Neutrophil (primary cell): Measurements from ENCODE around the gene ACP2.

Experiments
- H3K27ac ChIP-seq: fragments of 200-600 bp; sonication (generic); 2 replicates; pipeline ENCODE4 v1.5.1; 2016; ENCODE audit warnings: mild to moderate bottlenecking, moderate library complexity
- H3K27me3 ChIP-seq: fragments of 200-600 bp; sonication (generic); 2 replicates; pipeline ENCODE4 v1.6.0; 2016; ENCODE audit warnings: mild to moderate bottlenecking
- H3K36me3 ChIP-seq: fragments of 200-600 bp; sonication (generic); 2 replicates; pipeline ENCODE4 v1.5.1; 2017
- H3K4me1 ChIP-seq, 2 experiments: fragments of 200-600 bp in 1 of 2; sonication (generic) in 1 of 2; 1 replicate in 1 of 2; 2 replicates in 1 of 2; pipeline versions ENCODE4 v1.5.1 to v1.6.1; 2013 to 2016; ENCODE audit warnings: low read depth in 1 of 2, low read length in 1 of 2, mild to moderate bottlenecking in 1 of 2, moderate library complexity in 1 of 2; ENCODE audit not compliant: control insufficient read depth in 1 of 2, insufficient read depth in 1 of 2
- H3K4me3 ChIP-seq, 2 experiments: fragments of 200-600 bp in 1 of 2; sonication (generic) in 1 of 2; 1 replicate in 1 of 2; 2 replicates in 1 of 2; pipeline ENCODE4 v1.5.1; 2013 to 2016; ENCODE audit warnings: low read depth in 1 of 2, low read length in 1 of 2, mild to moderate bottlenecking in 1 of 2, moderate library complexity in 1 of 2
- H3K9me3 ChIP-seq: fragments of 200-600 bp; sonication (generic); 2 replicates; pipeline ENCODE4 v1.5.1; 2016
- CTCF ChIP-seq: fragments of 200-600 bp; sonication (generic); IDR thresholded peaks from 2 replicates; pipeline ENCODE4 v1.5.1; 2016; ENCODE audit warnings: antibody characterized with exemption

ACP2 gene

DNA sequence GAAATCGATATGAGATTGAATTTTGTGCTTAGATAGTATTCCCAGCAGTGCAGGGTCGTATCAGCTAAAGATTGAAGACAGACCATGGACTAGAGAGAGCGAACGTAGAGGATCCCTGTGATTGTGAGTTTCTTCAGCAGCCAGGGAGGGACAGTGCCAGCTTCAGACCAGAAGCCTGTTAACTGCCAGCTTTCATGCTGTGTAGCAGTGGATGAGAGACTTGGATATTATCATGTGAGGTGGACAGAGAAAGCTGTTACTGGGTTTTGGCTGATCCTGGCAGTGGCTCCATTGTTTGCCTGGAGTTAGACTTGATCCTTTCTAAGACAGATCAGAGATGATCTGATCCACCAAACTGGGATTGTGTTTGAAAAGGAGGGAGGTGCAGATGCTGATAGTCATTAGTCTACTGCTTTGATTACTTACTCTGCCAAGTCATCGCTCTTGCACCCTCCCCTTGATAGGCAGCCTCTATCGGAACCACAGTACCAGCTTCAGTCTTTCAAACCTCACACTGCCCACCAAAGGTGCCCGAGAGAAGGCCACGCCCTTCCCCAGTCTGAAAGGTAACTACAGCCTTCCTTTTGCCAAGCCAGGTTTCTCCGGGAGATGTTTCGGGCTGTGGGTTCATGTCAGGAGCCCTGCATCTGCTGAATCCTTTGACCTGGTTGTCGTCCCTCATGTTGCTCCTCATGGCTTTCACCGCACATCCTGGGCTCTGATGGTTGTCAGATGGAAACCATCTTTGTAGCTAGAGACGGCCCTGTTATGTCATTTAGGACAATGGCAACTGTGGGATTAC lies 37.6 kb upstream of the ACP2 start:
- no peaks in the 10 kb centered on the region for H3K9me3 ChIP-seq
- no peak for TF ChIP-seq CTCF
- no peak overlapping the region for H3K27ac ChIP-seq
- H3K36me3 ChIP-seq, result peaks cover 99% of the 10 kb centered on the region
- no peak overlapping the region for H3K4me3 ChIP-seq
- no peaks in the 10 kb centered on the region for H3K4me1 ChIP-seq
- H3K27me3 ChIP-seq, result no peaks in the 10 kb centered on the region

- TF ChIP-seq CTCF, result no peak
- no peaks in the 10 kb centered on the region for H3K4me1 ChIP-seq
- H3K9me3 ChIP-seq, result no peaks in the 10 kb centered on the region
- H3K4me3 ChIP-seq, result no peak overlapping the region
- H3K27me3 ChIP-seq, result no peaks in the 10 kb centered on the region
- H3K27ac ChIP-seq, result no peak overlapping the region
- peaks cover 98% of the 10 kb centered on the region for H3K36me3 ChIP-seq
Observed at GRCh38 chr11:47284151-47284550, 35.5 kb upstream of the ACP2 start.

DNA sequence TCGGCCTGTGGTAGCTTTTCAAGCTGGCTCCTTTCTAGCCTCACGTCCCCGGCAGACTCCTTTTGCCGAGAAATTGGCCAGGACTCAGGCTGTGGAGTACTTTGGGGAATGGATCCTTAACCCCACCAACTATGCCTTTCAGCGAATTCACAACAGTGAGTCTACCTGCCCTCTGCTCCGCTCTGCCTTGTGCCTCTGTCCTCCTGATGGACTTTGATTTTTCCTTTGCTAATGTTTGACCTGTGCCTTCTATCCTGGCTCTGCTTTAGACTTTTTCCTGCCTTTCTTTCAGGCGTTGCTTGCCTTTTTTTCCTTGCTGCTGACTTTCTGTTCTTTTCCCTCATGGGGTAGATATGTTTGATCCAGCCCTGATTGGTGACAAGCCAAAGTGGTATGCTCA lies 33.8 kb upstream of the ACP2 start:
- H3K36me3 ChIP-seq, result peaks cover 99% of the 10 kb centered on the region
- no peak for TF ChIP-seq CTCF
- no peaks in the 10 kb centered on the region for H3K9me3 ChIP-seq
- H3K4me1 ChIP-seq, result no peaks in the 10 kb centered on the region
- no peaks in the 10 kb centered on the region for H3K27me3 ChIP-seq
- H3K4me3 ChIP-seq, result no peak overlapping the region
- H3K27ac ChIP-seq, result no peak overlapping the region

DNA sequence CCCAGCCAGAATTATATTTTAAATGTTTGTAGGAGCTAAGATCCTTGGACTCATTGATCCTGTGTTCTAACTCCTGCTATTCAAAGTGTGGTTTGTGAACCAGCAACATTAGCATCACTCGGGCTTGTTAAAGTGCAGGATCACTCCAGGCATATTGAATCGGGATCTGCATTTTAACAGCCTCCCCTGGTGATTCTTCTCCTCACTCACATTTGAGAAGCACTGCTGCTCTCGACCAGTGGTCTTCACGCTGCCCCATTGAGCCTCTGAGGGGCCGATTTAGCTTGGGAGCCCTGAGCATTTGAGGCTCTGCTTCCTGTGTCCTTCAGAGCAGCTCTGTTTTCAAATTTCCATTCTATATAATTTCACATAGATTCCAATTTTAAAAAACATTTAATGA lies 32.2 kb upstream of the ACP2 start:
- TF ChIP-seq CTCF, result no peak
- no peaks in the 10 kb centered on the region for H3K9me3 ChIP-seq
- no peaks in the 10 kb centered on the region for H3K27me3 ChIP-seq
- no peaks in the 10 kb centered on the region for H3K4me1 ChIP-seq
- no peak overlapping the region for H3K27ac ChIP-seq
- no peak overlapping the region for H3K4me3 ChIP-seq
- peaks cover 98% of the 10 kb centered on the region for H3K36me3 ChIP-seq

DNA sequence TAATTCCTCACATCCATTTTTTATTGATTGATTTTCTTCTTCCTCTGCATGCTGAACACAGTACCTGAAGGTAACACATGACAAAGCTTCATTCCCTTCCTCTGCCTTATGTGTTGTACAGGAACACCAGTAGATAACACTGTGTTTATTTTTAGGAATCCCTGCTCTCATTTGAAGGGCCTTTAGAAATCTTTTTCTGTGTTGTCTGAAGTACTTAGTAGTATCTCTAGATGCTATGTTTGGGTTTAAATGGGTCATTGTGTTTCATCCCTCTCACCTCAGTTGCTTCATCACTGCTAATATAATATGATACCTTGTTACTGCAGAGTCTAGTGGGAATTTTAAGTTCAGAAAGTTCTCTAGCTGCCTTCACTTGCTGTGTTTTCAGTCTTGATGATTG lies 31.5 kb upstream of the ACP2 start:
- Histone ChIP-seq H3K4me3 (no peak overlapping the region), H3K36me3 (peaks cover 98% of the 10 kb centered on the region), H3K27ac (no peak overlapping the region), H3K4me1 (no peaks in the 10 kb centered on the region), H3K27me3 (no peaks in the 10 kb centered on the region), H3K9me3 (no peaks in the 10 kb centered on the region)
- TF ChIP-seq CTCF, result no peak
